GM18873 (cell line): ENCODE measurements around the gene COL15A1.

ENCODE experiments used
- ATAC-seq: cut with Tn5 transposase; IDR thresholded peaks from one replicate; pipeline ENCODE4 v1.9.1; 2021; ENCODE audit warnings: mild to moderate bottlenecking, moderate library complexity, moderate number of reproducible peaks; ENCODE audit not compliant: unreplicated experiment, low FRiP score

COL15A1 gene

GRCh38 chr9:99119976-99120655 is 176.4 kb downstream of the COL15A1 start:
- ATAC-seq, result no peak
